ENCODE measurements around the gene ACAD9. TPM values are rescaled to one million over a fixed set of nuclear protein-coding genes. Genes with fewer than 3 reads are reported as not detected.
A peak's percentile ranks its signal among the peaks of the same experiment; 100 is the strongest.

The ACAD9 gene
- total and polyA plus RNA-seq, 10 of the 15 experiments (the other 5 are each of a cell fraction or from before 2014, with no cell fraction given), result 12.7 to 63.1 (median 43.7) TPM

DNA sequence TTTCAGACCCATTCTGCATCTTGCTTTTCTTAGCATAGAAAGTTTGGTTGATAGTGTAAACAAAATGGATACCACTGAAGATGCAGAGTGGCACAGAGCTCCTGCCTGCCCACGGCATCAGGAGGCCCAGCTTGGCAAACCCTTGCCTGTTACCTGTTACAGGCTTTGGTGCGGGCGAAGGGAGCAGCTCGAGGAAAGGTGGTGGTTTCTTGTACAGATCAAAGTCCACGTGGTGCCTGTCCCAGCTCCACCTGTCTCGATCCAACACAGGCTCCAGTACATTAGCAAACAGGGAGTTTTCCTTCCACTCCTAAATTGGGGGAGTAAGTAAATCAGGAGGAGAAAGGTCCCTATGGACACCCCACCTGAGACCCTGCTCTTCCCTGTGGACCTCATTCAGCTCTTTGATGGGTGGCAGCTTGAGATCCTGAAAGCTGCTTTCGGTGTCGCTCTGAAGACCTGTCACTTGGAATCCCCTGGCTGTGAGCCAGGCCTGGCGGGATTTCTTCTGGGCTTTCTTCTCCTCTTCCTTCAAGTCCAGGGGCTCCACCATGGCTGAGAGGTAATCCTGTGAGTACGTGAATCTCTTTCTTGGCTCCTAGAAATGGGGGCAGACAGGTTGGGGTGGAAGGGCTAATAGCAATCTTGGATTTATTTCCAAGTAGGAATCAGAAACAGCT is 35.7 kb downstream of the ACAD9 start (continued):
- no peak for TF ChIP-seq ZNF687 (IDR thresholded peaks at IDR 0.05)
- TF ChIP-seq KAT2A (conservative IDR thresholded peaks at IDR 0.05; ENCODE audit: control insufficient read depth, low read depth, low read length), result no peak
- TF ChIP-seq BRCA1 (IDR thresholded peaks at IDR 0.05; ENCODE audit: low read depth, low read length), result no peak
- TF ChIP-seq EED (IDR thresholded peaks at IDR 0.05; ENCODE audit: low read depth), result no peak
- no peak for TF ChIP-seq ASH2L (IDR thresholded peaks at IDR 0.05; ENCODE audit: borderline replicate concordance, low read depth)
- no peak for TF ChIP-seq IKZF2 (IDR thresholded peaks at IDR 0.05)

DNA sequence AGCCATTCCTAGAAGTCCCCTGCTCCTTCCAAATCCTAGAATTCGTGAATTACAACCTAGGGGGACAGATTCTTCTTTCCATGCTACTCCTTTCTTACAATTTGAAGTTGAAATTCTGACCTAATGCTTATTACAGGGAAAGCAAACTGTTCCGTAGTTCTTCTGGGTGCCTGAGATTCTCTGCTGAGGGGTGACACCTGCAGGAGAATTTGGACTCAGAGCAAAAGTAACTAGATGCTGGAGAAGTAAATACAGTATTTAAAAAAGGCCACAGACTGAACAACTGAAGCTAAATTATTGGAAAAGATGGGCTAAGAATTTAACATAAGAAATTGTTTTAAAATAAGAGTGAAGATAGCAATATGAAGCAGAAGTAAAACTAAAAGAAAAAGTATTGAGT is 37.9 kb downstream of the ACAD9 start:
- Histone ChIP-seq H4K20me1 (ENCODE audit: control insufficient read depth, insufficient read depth) (no peaks in the 10 kb centered on the region), H3K9ac (ENCODE audit: control insufficient read depth, insufficient read depth, low read length) (no peak overlapping the region), H3K4me1 (ENCODE audit: control insufficient read depth, insufficient read depth, low read length) (no peaks in the 10 kb centered on the region), H3K4me3 (no peak overlapping the region), H3K27ac (ENCODE audit: control insufficient read depth, insufficient read depth) (no peak overlapping the region), H3K27me3 (replicated peaks in 1 of 2; ENCODE audit: control insufficient read depth in 2 of 2, insufficient read depth in 2 of 2, low read length in 1 of 2) (no peaks in the 10 kb centered on the region), H3K36me3 (ENCODE audit: control insufficient read depth in 2 of 2, insufficient read depth in 2 of 2, low read length in 1 of 2) (peaks cover 4 to 15% of the 10 kb centered on the region in 2 experiments), H2AFZ (ENCODE audit: control insufficient read depth, low read depth, low read length) (no peak overlapping the region), H3K9me3 (replicated peaks; ENCODE audit: control insufficient read depth, insufficient read depth, low read length) (no peaks in the 10 kb centered on the region), H3K4me2 (ENCODE audit: control insufficient read depth, insufficient read depth) (no peak overlapping the region), H3K79me2 (ENCODE audit: control insufficient read depth, insufficient read depth, low read length) (no peaks in the 10 kb centered on the region)
- in situ Hi-C loops (cut with MboI), result no loop called here
- RAD21 ChIA-PET (ENCODE audit: unreplicated experiment), result no interaction called here
- 93% methylated on average over 2 of the region's 2 CpGs for WGBS (ENCODE audit: insufficient coverage, insufficient replicate concordance, low lambda C conversion rate, missing lambda C conversion rate)
- POLR2A ChIA-PET, result no interaction called here
- SMC1A ChIA-PET (ENCODE audit: uncharacterized antibody, unreplicated experiment), result no interaction called here
- CTCF ChIA-PET, result interaction anchor here (0.8 kb wide), 1 partner anchor 42 kb away, joined by 3 read pairs; no protein-coding TSS in a partner anchor
- DNase-seq (ENCODE audit: low read depth, low spot score) (no peak), FAIRE-seq (no peak), ATAC-seq (no peak)
- intact Hi-C loops (cut with micrococcal nuclease; ENCODE audit: unreplicated experiment), result no loop called here
- no TSS peak for BruUV-seq (replicated peaks)
- TF ChIP-seq YBX1 (IDR thresholded peaks at IDR 0.05) (no peak), PRDM15 (CRISPR knock-in tag; IDR thresholded peaks at IDR 0.05) (no peak), RUNX3 (IDR thresholded peaks at IDR 0.05; ENCODE audit: low read length) (no peak), CTCF (IDR thresholded peaks at IDR 0.05 in 2 of 3, conservative IDR thresholded peaks at IDR 0.05 in 1 of 3; ENCODE audit: control insufficient read depth in 2 of 3, extremely low read depth in 1 of 3, insufficient read depth in 1 of 3, low read depth in 3 of 3, low read length in 3 of 3) (peak in 1 of 3 experiments; percentile 17; a peak in 1 of 6 replicates), STAT3 (IDR thresholded peaks at IDR 0.05; ENCODE audit: low read depth, low read length) (no peak), ZNF622 (IDR thresholded peaks at IDR 0.05) (no peak), SMAD5 (IDR thresholded peaks at IDR 0.05; ENCODE audit: low read depth) (no peak), ZNF207 (IDR thresholded peaks at IDR 0.05; ENCODE audit: borderline replicate concordance) (no peak)

All from GM12878 (cell line).